Cardiac muscle cell (in vitro differentiated cells and primary cell): ENCODE data around the gene TYW1B. TPM values are rescaled to one million over a fixed set of nuclear protein-coding genes. Genes with fewer than 3 reads are reported as not detected.
"Not testable (repeated sequence)": the region's sequence is repeated elsewhere in the genome, so short reads cannot be mapped to it uniquely, and the experiment has no call there.

Experiments used
- DNase-seq, 2 donors: peaks; one replicate each; pipeline versions ENCODE4 v3.0.0 to v3.0.0-alpha.2; 2010 to 2017; ENCODE audit warnings: low read depth in 1 of 2, low spot score in 1 of 2
- H3K27ac ChIP-seq: fragments of 200-600 bp; sonication (generic); 2 replicates; pipeline ENCODE4 v1.5.1; 2016
- H3K27me3 ChIP-seq: fragments of 200-600 bp; sonication (generic); 2 replicates; pipeline ENCODE4 v1.6.0; 2016; ENCODE audit warnings: control low read depth
- H3K36me3 ChIP-seq: fragments of 200-600 bp; sonication (generic); 2 replicates; pipeline ENCODE4 v1.5.1; 2016; ENCODE audit warnings: control low read depth
- H3K4me1 ChIP-seq: fragments of 200-600 bp; sonication (generic); 2 replicates; pipeline ENCODE4 v1.8.1; 2017; ENCODE audit warnings: low read depth, mild to moderate bottlenecking, mixed run types
- H3K4me3 ChIP-seq: fragments of 200-600 bp; sonication (generic); 2 replicates; pipeline ENCODE4 v1.5.1; 2016; ENCODE audit warnings: mild to moderate bottlenecking
- H3K9me3 ChIP-seq: fragments of 200-600 bp; sonication (generic); 2 replicates; pipeline ENCODE4 v1.5.1; 2017; ENCODE audit warnings: low read depth, mild to moderate bottlenecking, control low read depth
- polyA plus RNA-seq: library from polyadenylated mRNA; unstranded; fragments of >200 nt; fragmentation: Nextera tagmentation; extraction: Ambion mirVana; gene quantifications from 2 replicates; pipeline ENCODE4 v1.2.1, GENCODE V29; 2016
- total RNA-seq: library from RNA; depleted of rRNA; stranded (reverse); fragments of >200 nt; gene quantifications from 2 replicates; pipeline ENCODE4 v1.2.3, GENCODE V29; 2016
- TF ChIP-seq, protein P1 (sequence below): IDR thresholded peaks from 2 replicates; pipeline ENCODE4 v1.5.1; 2012; ENCODE audit warnings: low read depth, mild to moderate bottlenecking, low read length

TYW1B gene
- total and polyA plus RNA-seq, 2 experiments from 2014 or later: 2.9 to 3.2 TPM

DNA sequence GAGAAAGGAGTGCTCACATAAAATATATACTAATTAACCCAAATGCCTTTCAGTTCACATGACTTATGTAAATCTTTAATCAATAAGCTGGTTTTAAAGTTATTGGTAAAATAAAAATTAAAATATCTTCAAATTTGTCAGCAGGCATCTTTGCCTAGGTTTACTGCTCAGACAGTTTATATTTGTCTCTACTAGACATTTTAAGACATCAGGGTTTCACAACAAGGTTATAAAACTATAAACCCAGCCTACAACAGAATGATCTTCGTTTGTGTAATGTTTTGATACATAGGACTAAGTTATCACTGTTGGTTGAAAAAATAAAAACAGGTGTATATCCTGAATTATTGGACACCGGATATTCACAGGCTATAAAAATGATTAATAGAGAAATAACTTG lies 67.4 kb downstream of the TYW1B start:
- no peak overlapping the region for H3K27ac ChIP-seq
- no peak for DNase-seq
- H3K27me3 ChIP-seq: no peaks in the 10 kb centered on the region
- H3K4me1 ChIP-seq: no peaks in the 10 kb centered on the region
- H3K36me3 ChIP-seq: no peaks in the 10 kb centered on the region
- H3K9me3 ChIP-seq: peaks cover 6% of the 10 kb centered on the region
- TF ChIP-seq, protein P1, sequence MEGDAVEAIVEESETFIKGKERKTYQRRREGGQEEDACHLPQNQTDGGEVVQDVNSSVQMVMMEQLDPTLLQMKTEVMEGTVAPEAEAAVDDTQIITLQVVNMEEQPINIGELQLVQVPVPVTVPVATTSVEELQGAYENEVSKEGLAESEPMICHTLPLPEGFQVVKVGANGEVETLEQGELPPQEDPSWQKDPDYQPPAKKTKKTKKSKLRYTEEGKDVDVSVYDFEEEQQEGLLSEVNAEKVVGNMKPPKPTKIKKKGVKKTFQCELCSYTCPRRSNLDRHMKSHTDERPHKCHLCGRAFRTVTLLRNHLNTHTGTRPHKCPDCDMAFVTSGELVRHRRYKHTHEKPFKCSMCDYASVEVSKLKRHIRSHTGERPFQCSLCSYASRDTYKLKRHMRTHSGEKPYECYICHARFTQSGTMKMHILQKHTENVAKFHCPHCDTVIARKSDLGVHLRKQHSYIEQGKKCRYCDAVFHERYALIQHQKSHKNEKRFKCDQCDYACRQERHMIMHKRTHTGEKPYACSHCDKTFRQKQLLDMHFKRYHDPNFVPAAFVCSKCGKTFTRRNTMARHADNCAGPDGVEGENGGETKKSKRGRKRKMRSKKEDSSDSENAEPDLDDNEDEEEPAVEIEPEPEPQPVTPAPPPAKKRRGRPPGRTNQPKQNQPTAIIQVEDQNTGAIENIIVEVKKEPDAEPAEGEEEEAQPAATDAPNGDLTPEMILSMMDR: no peak
- H3K4me3 ChIP-seq: no peak overlapping the region

DNA sequence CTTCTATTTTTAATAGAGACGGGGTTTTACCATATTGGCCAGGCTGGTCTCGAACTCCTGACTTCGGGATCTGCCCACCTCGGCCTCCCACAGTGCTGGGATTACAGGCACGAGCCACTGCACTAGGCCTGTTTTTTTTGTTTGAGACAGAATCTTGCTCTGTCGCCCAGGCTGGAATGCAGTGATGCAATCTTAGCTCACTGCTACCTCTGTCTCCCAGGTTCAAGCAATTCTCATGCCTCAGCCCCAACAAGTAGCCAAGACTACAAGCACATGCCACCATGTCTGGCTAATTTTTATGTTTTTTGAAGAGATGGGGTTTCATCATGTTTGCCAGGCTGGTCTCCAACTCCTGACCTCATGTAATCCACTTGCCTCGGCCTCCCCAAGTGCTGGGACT lies 73.7 kb downstream of the TYW1B start:
- TF ChIP-seq, protein P1: no peak
- H3K4me3 ChIP-seq: no peak overlapping the region
- no peaks in the 10 kb centered on the region for H3K27me3 ChIP-seq
- no peaks in the 10 kb centered on the region for H3K4me1 ChIP-seq
- DNase-seq: peak in 1 of 2 donors; percentile 42
- H3K9me3 ChIP-seq: no peaks in the 10 kb centered on the region
- H3K27ac ChIP-seq: no peak overlapping the region
- H3K36me3 ChIP-seq: no peaks in the 10 kb centered on the region

DNA sequence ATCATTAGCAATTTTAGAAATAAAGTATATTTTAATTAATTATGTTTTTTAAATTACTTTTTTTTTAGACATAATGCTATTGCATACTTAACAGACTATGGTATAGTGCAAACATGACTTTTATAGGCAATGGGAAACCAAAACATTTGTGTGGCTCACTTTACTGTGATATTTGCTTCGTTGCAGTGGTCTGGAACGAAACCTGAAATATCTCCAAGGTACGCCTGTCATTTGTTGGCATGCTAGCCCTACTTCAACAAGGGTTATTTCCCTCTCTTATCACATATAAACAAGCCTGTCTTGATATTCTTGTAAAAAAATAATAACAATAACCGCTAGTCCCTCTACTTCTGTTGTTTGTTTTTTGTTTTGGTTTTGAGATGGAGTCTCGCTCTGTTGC lies 74.2 kb downstream of the TYW1B start:
- no peak for DNase-seq
- Histone ChIP-seq H3K4me1 (no peaks in the 10 kb centered on the region), H3K36me3 (no peaks in the 10 kb centered on the region), H3K4me3 (no peak overlapping the region), H3K27me3 (no peaks in the 10 kb centered on the region), H3K27ac (no peak overlapping the region), H3K9me3 (no peaks in the 10 kb centered on the region)
- TF ChIP-seq, protein P1: no peak

DNA sequence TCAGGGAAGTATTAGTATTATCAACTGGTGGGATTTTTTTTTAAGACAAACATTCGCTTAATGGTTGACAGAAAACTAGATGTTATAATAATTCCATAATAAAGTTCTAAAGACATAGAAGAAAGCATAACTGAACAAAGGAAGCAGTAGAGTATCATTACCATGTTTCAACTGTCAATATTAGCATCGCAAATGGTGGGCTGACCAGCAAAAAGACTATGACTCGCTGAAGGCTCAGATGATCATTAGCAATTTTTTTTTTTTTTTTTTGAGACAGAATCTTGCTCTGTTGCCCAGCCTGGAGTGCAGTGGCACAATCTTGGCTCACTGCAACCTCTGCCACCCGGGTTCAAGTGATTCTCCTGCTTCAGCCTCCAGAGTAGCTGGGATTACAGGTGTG lies 74.8 kb downstream of the TYW1B start:
- H3K27ac ChIP-seq, H3K27me3 ChIP-seq, H3K9me3 ChIP-seq, DNase-seq, H3K4me3 ChIP-seq, H3K36me3 ChIP-seq, H3K4me1 ChIP-seq: not testable (repeated sequence)

DNA sequence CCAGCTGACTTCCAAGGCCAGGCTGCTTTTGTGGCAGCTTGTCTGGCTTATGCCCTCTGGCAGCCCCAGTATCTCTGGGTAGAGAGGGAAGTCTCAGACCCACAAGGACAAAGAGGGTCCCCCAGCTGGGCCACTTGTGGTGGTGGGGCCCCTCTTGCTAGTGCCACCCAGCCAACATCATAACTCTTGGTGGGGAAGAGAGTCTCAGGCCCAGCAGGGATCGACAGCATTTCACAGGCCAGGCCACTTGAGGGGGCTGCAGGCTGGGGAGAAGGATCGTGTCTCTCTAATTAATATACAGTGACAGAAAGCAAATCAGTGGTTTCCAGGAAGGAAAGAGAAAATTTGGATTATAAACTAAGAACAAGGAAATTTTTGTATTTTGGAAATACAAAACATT lies 76.0 kb downstream of the TYW1B start:
- H3K27ac ChIP-seq: no peak overlapping the region
- H3K36me3 ChIP-seq: no peaks in the 10 kb centered on the region
- H3K27me3 ChIP-seq: no peaks in the 10 kb centered on the region
- DNase-seq: peak; percentile 6 to 38
- no peaks in the 10 kb centered on the region for H3K4me1 ChIP-seq
- no peak overlapping the region for H3K4me3 ChIP-seq
- TF ChIP-seq, protein P1: peak; percentile 34
- no peaks in the 10 kb centered on the region for H3K9me3 ChIP-seq

DNA sequence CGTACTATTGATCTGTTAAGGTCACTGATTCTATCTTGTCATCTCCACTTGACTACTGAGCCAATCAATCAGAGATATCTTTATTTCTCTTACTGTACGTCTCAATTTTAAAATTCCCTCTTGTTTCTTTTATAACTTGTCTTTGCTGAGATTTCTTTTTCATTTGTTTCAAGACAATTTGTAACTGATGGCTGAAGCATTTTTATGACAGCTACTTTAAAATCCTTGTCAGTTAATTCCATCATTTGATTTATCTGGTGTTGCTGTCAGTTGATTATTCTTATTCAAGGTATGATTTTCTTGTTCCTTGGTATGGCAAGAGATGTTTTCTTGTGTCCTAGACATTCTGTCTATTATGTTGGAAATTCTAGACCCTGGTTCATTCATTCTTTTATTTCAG lies 76.6 kb downstream of the TYW1B start:
- H3K4me1 ChIP-seq: no peaks in the 10 kb centered on the region
- H3K27ac ChIP-seq: no peak overlapping the region
- no peaks in the 10 kb centered on the region for H3K36me3 ChIP-seq
- TF ChIP-seq, protein P1: no peak
- H3K9me3 ChIP-seq: no peaks in the 10 kb centered on the region
- DNase-seq: no peak
- H3K27me3 ChIP-seq: no peaks in the 10 kb centered on the region
- no peak overlapping the region for H3K4me3 ChIP-seq

DNA sequence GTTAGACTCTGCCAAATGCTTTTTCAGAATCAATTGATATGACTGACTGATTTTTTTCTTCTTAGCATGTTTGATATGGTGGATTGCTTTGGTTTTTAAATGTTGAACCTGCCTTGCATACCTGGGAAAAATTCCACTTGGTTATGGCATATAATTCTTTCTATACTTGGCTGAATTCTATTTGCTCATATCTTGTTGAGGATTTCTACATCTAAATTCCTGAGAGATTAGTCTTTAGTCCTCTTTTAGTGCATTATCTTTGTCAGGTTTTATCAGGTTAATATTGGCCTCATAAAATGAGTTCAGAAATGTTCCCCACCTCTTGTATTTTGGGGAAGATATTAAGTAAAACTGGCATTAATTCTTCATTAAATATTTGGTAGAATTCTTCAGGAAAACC lies 79.4 kb downstream of the TYW1B start:
- DNase-seq, H3K27me3 ChIP-seq, H3K9me3 ChIP-seq, H3K4me3 ChIP-seq, H3K27ac ChIP-seq, H3K4me1 ChIP-seq, H3K36me3 ChIP-seq: not testable (repeated sequence)

DNA sequence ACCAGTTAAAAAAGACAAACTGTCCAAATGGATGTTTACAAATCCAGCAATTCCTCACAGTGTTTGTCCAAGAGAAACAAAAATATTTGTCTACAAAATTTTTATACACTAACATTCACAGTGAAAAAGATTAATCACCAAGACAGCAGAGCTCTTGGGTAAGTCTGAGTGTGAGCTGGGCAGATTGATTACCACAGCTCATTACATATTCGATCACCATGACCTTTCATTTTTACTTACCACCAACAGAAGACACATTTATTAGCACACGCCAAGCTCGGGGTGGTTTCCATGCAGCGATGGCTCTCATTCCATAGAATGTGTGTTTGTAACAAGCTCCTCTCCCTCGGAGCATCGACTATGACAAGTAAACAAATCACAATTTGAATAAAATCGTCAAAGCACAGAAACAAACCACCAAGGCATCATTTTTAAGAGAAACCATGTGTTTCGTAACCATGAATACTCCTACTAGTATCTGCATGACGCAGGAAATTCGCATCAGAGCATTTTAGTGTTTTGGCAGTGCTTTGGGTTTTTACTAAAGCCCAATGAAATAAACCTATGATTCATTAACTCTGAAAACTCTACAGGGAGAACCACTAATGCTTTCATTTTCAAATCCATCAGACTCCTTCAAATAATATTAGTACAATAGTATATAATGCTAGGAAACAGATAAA lies 83.6 kb downstream of the TYW1B start:
- H3K27me3 ChIP-seq, H3K9me3 ChIP-seq, H3K4me3 ChIP-seq, H3K36me3 ChIP-seq, H3K4me1 ChIP-seq, H3K27ac ChIP-seq: not testable (repeated sequence)
- DNase-seq: peak in 1 of 2 donors; percentile 86

DNA sequence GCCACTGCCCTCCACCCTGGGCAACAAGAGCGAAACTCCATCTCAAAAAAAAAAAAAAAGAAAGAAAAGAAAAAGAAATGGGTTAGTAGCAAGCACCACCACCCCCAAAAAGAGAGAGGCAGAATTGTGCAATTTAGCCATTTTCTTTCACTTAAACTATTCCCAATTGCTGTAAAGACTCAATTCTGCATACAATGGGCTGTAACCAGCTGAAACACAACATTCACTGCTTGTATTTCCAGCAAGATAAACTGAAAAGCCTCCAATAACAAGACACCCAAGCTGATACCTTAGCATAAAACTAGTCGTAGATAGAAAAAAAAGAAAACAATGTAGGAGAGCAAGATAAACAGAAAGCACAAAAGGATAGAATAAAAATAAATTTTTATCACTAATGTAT lies 84.2 kb downstream of the TYW1B start:
- DNase-seq, H3K36me3 ChIP-seq, H3K4me3 ChIP-seq, H3K4me1 ChIP-seq, H3K9me3 ChIP-seq, H3K27me3 ChIP-seq, H3K27ac ChIP-seq: not testable (repeated sequence)
